Natural killer cell (primary cell): ENCODE data around the gene TBC1D24. TPM values are rescaled to one million over a fixed set of nuclear protein-coding genes. Genes with fewer than 3 reads are reported as not detected.

Experiments
- ATAC-seq, 3 donors: fragments of 150-1000 bp in 2 of 3; fragments of 200-7000 bp in 1 of 3; cut with Tn5 transposase; 1 replicate in 1 of 3; 2 replicates in 2 of 3; pipeline ENCODE4 v1.10.0; 2021; ENCODE audit warnings: mild to moderate bottlenecking in 2 of 3, moderate library complexity in 2 of 3
- DNase-seq, 2 donors: peaks; one replicate each; pipeline versions ENCODE4 v3.0.0 to v3.0.0-alpha.2; 2013 to 2021; ENCODE audit warnings: mixed read lengths in 1 of 2
- H3K27ac ChIP-seq: one replicate; pipeline ENCODE4 v1.5.1; 2013; ENCODE audit warnings: mild to moderate bottlenecking, low read length
- H3K27me3 ChIP-seq: one replicate; pipeline ENCODE4 v1.6.1; 2013; ENCODE audit warnings: low read length; ENCODE audit not compliant: control insufficient read depth, insufficient read depth
- H3K36me3 ChIP-seq: one replicate; pipeline ENCODE4 v1.6.1; 2013; ENCODE audit warnings: low read length; ENCODE audit not compliant: control insufficient read depth, insufficient read depth
- H3K4me1 ChIP-seq: one replicate; pipeline ENCODE4 v1.6.1; 2013; ENCODE audit warnings: low read length; ENCODE audit not compliant: control insufficient read depth, insufficient read depth
- H3K4me3 ChIP-seq: one replicate; pipeline ENCODE4 v1.5.1; 2013; ENCODE audit warnings: low read length
- H3K9me3 ChIP-seq: one replicate; pipeline ENCODE4 v1.6.1; 2013; ENCODE audit warnings: low read length; ENCODE audit not compliant: control insufficient read depth, insufficient read depth
- H3K27ac Mint-ChIP-seq, 2 donors: one replicate each; pipeline ENCODE4 v1.8.0; 2022; ENCODE audit warnings: mild to moderate bottlenecking in 2 of 2, mixed read lengths in 2 of 2, moderate library complexity in 1 of 2
- H3K27me3 Mint-ChIP-seq, 2 donors: one replicate each; pipeline ENCODE4 v1.8.0; 2022; ENCODE audit warnings: low read depth in 2 of 2, mixed read lengths in 2 of 2
- H3K36me3 Mint-ChIP-seq: one replicate; pipeline ENCODE4 v1.8.0; 2022; ENCODE audit warnings: mixed read lengths
- H3K4me1 Mint-ChIP-seq, 2 donors: one replicate each; pipeline ENCODE4 v1.8.0; 2022; ENCODE audit warnings: mixed read lengths in 2 of 2
- H3K4me3 Mint-ChIP-seq: one replicate; pipeline ENCODE4 v1.8.0; 2022; ENCODE audit warnings: mild to moderate bottlenecking, moderate library complexity, mixed read lengths
- H3K9me3 Mint-ChIP-seq, 2 donors: one replicate each; pipeline ENCODE4 v1.8.0; 2022; ENCODE audit warnings: mixed read lengths in 2 of 2
- CTCF ChIP-seq: fragments of 200-600 bp; IDR thresholded peaks from one replicate; pipeline ENCODE4 v1.8.0; 2022; ENCODE audit warnings: antibody characterized with exemption
- WGBS: methylation state at CpG from one replicate; pipeline ENCODE4 v1.1.7; 2013; ENCODE audit warnings: missing lambda C conversion rate; ENCODE audit not compliant: insufficient coverage; 5-methylcytosine and 5-hydroxymethylcytosine counted together
- intact Hi-C: fragments of 100-400 bp; cut with micrococcal nuclease; formaldehyde crosslinking; loops from one replicate; pipeline ENCODE4 v1.14.2; 2022
- total RNA-seq, 4 donors: library from RNA; stranded (reverse); fragments of 120-200 nt in 1 of 4; gene quantifications; one replicate each; pipeline versions ENCODE4 v1.2.3 to v1.2.4, GENCODE V29; 2013 to 2022

Gene TBC1D24
- total RNA-seq, 3 donors from 2014 or later (not counting 1 experiment from before 2014, with no cell fraction given): 7.2 to 13.0 (median 10.9) TPM

DNA sequence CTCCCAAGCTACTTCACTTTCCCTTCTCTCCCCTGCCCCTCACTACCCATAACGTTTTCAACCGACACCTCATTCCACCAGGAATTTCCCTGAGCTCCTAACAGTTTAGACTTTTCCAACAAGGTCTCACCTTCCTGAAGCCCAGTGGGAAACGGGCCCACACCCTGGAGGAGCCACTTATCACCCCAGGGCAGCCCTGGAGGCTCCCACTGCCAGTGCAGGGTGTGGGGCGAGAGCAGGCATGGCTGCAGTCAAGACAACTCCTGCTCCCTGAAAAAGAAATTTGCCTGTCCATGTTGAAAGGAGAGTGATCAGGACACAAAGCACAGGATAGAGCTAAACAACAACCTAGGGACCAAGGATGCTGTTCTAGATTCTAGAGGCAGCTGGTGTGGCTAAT is 47.4 kb upstream of the TBC1D24 start:
- intact Hi-C loops: no loop called here
- Mint-ChIP-seq H3K36me3 (no peaks in the 10 kb centered on the region), H3K4me3 (peak overlapping the region; percentile 93), H3K27ac (peak overlapping the region in 1 of 2 donors; percentile 83), H3K27me3 (no peaks in the 10 kb centered on the region), H3K9me3 (no peaks in the 10 kb centered on the region), H3K4me1 (peaks cover 26 to 27% of the 10 kb centered on the region in 2 donors)
- no peak overlapping the region for H3K4me3 ChIP-seq
- H3K4me1 ChIP-seq: peaks cover 27% of the 10 kb centered on the region
- DNase-seq (no peak), ATAC-seq (no peak)
- 97% methylated on average over 4 of the region's 4 CpGs for WGBS
- TF ChIP-seq CTCF: no peak
- H3K27me3 ChIP-seq: no peaks in the 10 kb centered on the region
- no peaks in the 10 kb centered on the region for H3K9me3 ChIP-seq
- no peak overlapping the region for H3K27ac ChIP-seq
- peaks cover 4% of the 10 kb centered on the region for H3K36me3 ChIP-seq

DNA sequence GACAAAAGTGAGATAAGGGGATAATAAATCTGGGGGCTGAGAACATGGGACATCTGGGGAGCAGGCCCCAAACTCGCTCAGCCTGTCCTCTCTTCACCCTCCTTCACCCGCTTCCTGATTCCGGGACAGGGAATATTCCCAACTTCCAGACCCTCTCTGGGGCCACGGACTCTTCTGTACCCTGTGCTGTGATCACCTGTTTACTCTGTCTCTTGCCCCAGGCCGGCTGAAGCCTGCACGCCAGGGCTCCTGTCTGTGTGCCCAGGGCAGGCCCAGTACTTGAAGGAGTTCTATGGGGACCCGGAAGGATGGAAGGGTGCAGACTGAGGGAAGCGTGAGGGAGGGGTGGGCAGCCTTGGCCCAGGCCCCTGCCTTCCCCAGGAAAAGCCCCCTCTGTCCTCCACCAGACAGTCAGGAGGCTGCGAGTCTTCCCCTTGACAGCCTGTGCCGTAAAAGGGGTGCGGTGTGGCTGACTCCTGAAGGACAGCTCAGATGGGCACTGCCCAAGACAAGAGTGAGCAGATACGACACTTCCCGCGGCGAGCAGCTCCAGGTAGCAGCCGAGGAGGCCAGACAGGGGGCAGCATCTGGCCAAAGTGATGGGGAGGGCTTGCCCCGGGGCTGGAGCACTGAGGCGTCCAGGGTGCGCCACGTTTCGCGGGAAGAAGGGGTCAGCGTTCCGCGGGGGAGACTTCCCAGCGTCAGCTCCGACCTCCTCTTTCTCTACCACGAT is 46.7 kb upstream of the TBC1D24 start:
- Histone ChIP-seq H3K9me3 (no peaks in the 10 kb centered on the region), H3K4me3 (peak overlapping the region; percentile 70), H3K36me3 (peaks cover 11% of the 10 kb centered on the region), H3K27me3 (no peaks in the 10 kb centered on the region), H3K27ac (no peak overlapping the region), H3K4me1 (peaks cover 20% of the 10 kb centered on the region)
- Mint-ChIP-seq H3K4me3 (peak overlapping the region; percentile 93), H3K9me3 (no peaks in the 10 kb centered on the region), H3K27me3 (no peaks in the 10 kb centered on the region), H3K27ac (peak overlapping the region; percentile 68 to 83), H3K36me3 (no peaks in the 10 kb centered on the region), H3K4me1 (peaks cover 25 to 26% of the 10 kb centered on the region in 2 donors)
- intact Hi-C loops: no loop called here
- peak in 1 of 2 donors; percentile 43 for DNase-seq
- ATAC-seq: no peak
- TF ChIP-seq CTCF: no peak
- WGBS: 38% methylated on average over 28 of the region's 28 CpGs

DNA sequence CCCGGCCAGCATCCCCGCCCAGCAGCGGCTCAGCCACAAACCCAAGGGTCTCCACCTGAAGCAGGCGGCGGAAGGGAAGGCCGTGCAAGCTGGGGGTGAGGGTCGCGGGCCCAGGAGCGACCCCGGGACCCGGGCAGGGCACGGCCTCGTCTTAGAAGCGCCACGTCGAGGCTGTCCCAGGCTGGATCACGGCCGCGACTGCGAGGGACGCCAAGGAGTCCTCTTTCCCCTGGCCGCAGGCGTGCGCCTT is 46.2 kb upstream of the TBC1D24 start:
- Mint-ChIP-seq H3K36me3 (no peaks in the 10 kb centered on the region), H3K27ac (peak overlapping the region; percentile 68 to 83), H3K4me1 (peaks cover 25 to 26% of the 10 kb centered on the region in 2 donors), H3K4me3 (peak overlapping the region; percentile 93), H3K9me3 (no peaks in the 10 kb centered on the region), H3K27me3 (no peaks in the 10 kb centered on the region)
- Histone ChIP-seq H3K4me1 (peaks cover 19% of the 10 kb centered on the region), H3K36me3 (peaks cover 12% of the 10 kb centered on the region), H3K9me3 (no peaks in the 10 kb centered on the region), H3K4me3 (peak overlapping the region; percentile 70), H3K27me3 (no peaks in the 10 kb centered on the region), H3K27ac (no peak overlapping the region)
- under 1% methylated on average over 24 of the region's 24 CpGs for WGBS
- no peak for TF ChIP-seq CTCF
- intact Hi-C loops: no loop called here
- DNase-seq (no peak), ATAC-seq (no peak)
